OCI-LY1 (cell line): ENCODE data around the gene INPP5B.

Source experiments
- H2AFZ ChIP-seq: fragments of 200-600 bp; sonication (generic), shearing (Covaris generic); 2 replicates; pipeline ENCODE4 v1.6.0; 2014; ENCODE audit warnings: antibody characterized with exemption, mild to moderate bottlenecking, low read length
- H3F3A ChIP-seq: fragments of 200-600 bp; sonication (generic), shearing (Covaris generic); 2 replicates; pipeline ENCODE4 v1.6.0; 2014; ENCODE audit warnings: mild to moderate bottlenecking, antibody characterized with exemption, low read length, moderate library complexity; ENCODE audit not compliant: insufficient read depth
- H3K27ac ChIP-seq: fragments of 200-600 bp; sonication (generic); 2 replicates; pipeline ENCODE4 v1.5.1; 2014; ENCODE audit warnings: low read length, mixed run types, mild to moderate bottlenecking, low read depth; ENCODE audit not compliant: poor library complexity, severe bottlenecking
- H3K27me3 ChIP-seq: fragments of 200-600 bp; sonication (generic); 2 replicates; pipeline ENCODE4 v1.6.0; 2014; ENCODE audit warnings: antibody characterized with exemption, mild to moderate bottlenecking, low read length, moderate library complexity; ENCODE audit not compliant: insufficient read depth
- H3K36me3 ChIP-seq: fragments of 200-600 bp; sonication (generic); 2 replicates; pipeline ENCODE4 v1.6.1; 2014; ENCODE audit warnings: mild to moderate bottlenecking, antibody characterized with exemption, low read length, moderate library complexity, mixed read lengths; ENCODE audit not compliant: insufficient read depth
- H3K4me1 ChIP-seq: fragments of 200-600 bp; sonication (generic); 2 replicates; pipeline ENCODE4 v1.5.1; 2014; ENCODE audit warnings: mild to moderate bottlenecking, low read length, moderate library complexity; ENCODE audit not compliant: insufficient read depth, severe bottlenecking
- H3K4me2 ChIP-seq: fragments of 200-600 bp; sonication (generic), shearing (Covaris generic); 2 replicates; pipeline ENCODE4 v1.6.1; 2014; ENCODE audit warnings: low read length
- H3K4me3 ChIP-seq: fragments of 200-600 bp; sonication (generic); 2 replicates; pipeline ENCODE4 v1.5.1; 2014; ENCODE audit warnings: low read length, low read depth, mild to moderate bottlenecking, mixed read lengths; ENCODE audit not compliant: poor library complexity, severe bottlenecking
- H3K79me2 ChIP-seq: fragments of 200-600 bp; shearing (Covaris generic); 2 replicates; pipeline ENCODE4 v1.6.1; 2016; ENCODE audit warnings: mixed run types, low read length, mixed read lengths; ENCODE audit not compliant: insufficient read depth
- H3K9ac ChIP-seq: fragments of 200-600 bp; sonication (generic), shearing (Covaris generic); 2 replicates; pipeline ENCODE4 v1.6.1; 2014; ENCODE audit warnings: mild to moderate bottlenecking, low read length, mixed read lengths
- H3K9me2 ChIP-seq: fragments of 200-600 bp; sonication (generic), shearing (Covaris generic); 2 replicates; pipeline ENCODE4 v1.6.1; 2014; ENCODE audit warnings: low read depth, mild to moderate bottlenecking, low read length, mixed read lengths
- H3K9me3 ChIP-seq: fragments of 200-600 bp; shearing (Covaris generic); 2 replicates; pipeline ENCODE4 v1.6.1; 2014; ENCODE audit warnings: low read length, mixed read lengths
- H4K20me1 ChIP-seq: fragments of 200-600 bp; sonication (generic), shearing (Covaris generic); 2 replicates; pipeline ENCODE4 v1.6.0; 2016; ENCODE audit warnings: mild to moderate bottlenecking, low read length; ENCODE audit not compliant: insufficient read depth
- CTCF ChIP-seq: fragments of 200-600 bp; sonication (generic), shearing (Covaris generic); IDR thresholded peaks from 2 replicates; pipeline ENCODE4 v1.5.1; 2017; ENCODE audit warnings: mild to moderate bottlenecking, antibody characterized with exemption, low read length, moderate library complexity, mixed read lengths
- EZH2 ChIP-seq: fragments of 200-600 bp; sonication (generic), shearing (Covaris generic); IDR thresholded peaks from 2 replicates; pipeline ENCODE4 v1.8.0; 2017; ENCODE audit warnings: borderline replicate concordance, mixed run types, mild to moderate bottlenecking, antibody characterized with exemption, low read length, moderate library complexity, mixed read lengths

INPP5B gene

GRCh38 chr1:37831109-37831508 lies 115.7 kb downstream of the INPP5B start:
- Histone ChIP-seq H3K27me3 (no peaks in the 10 kb centered on the region), H3K4me2 (no peak overlapping the region), H3K36me3 (peaks cover 71% of the 10 kb centered on the region), H4K20me1 (no peaks in the 10 kb centered on the region), H3K4me1 (no peaks in the 10 kb centered on the region), H3K4me3 (no peak overlapping the region), H3F3A (no peaks in the 10 kb centered on the region), H3K9me3 (no peaks in the 10 kb centered on the region), H3K9me2 (no peaks in the 10 kb centered on the region), H3K27ac (no peak overlapping the region), H2AFZ (no peak overlapping the region), H3K79me2 (no peaks in the 10 kb centered on the region), H3K9ac (no peak overlapping the region)
- TF ChIP-seq CTCF (no peak), EZH2 (no peak)

GRCh38 chr1:37828410-37829074 lies 118.3 kb downstream of the INPP5B start:
- no peak overlapping the region for H3K27ac ChIP-seq
- H3K9ac ChIP-seq, result no peak overlapping the region
- H4K20me1 ChIP-seq, result no peaks in the 10 kb centered on the region
- H3K9me2 ChIP-seq, result no peaks in the 10 kb centered on the region
- H3K27me3 ChIP-seq, result no peaks in the 10 kb centered on the region
- H3K36me3 ChIP-seq, result peaks cover 55% of the 10 kb centered on the region
- no peaks in the 10 kb centered on the region for H3K4me1 ChIP-seq
- no peak overlapping the region for H2AFZ ChIP-seq
- H3K79me2 ChIP-seq, result no peaks in the 10 kb centered on the region
- no peaks in the 10 kb centered on the region for H3K9me3 ChIP-seq
- H3K4me2 ChIP-seq, result no peak overlapping the region
- H3F3A ChIP-seq, result no peaks in the 10 kb centered on the region
- TF ChIP-seq CTCF, result no peak
- no peak for TF ChIP-seq EZH2
- H3K4me3 ChIP-seq, result no peak overlapping the region

GRCh38 chr1:37825506-37825905 lies 121.3 kb downstream of the INPP5B start:
- no peak overlapping the region for H3K27ac ChIP-seq
- no peaks in the 10 kb centered on the region for H3K4me1 ChIP-seq
- no peaks in the 10 kb centered on the region for H3K27me3 ChIP-seq
- H3K4me2 ChIP-seq, result no peak overlapping the region
- no peak for TF ChIP-seq CTCF
- no peak for TF ChIP-seq EZH2
- no peaks in the 10 kb centered on the region for H3F3A ChIP-seq
- no peaks in the 10 kb centered on the region for H3K79me2 ChIP-seq
- H3K9me2 ChIP-seq, result no peaks in the 10 kb centered on the region
- H3K4me3 ChIP-seq, result no peak overlapping the region
- H2AFZ ChIP-seq, result no peak overlapping the region
- no peaks in the 10 kb centered on the region for H4K20me1 ChIP-seq
- no peak overlapping the region for H3K9ac ChIP-seq
- peaks cover 55% of the 10 kb centered on the region for H3K36me3 ChIP-seq
- H3K9me3 ChIP-seq, result no peaks in the 10 kb centered on the region
